Pancreas (tissue), 10 donors: ENCODE data around the gene GPR119. TPM values are rescaled to one million over a fixed set of nuclear protein-coding genes. Genes with fewer than 3 reads are reported as not detected.
"Not testable (repeated sequence)": the region's sequence is repeated elsewhere in the genome, so short reads cannot be mapped to it uniquely, and the experiment has no call there.

ENCODE experiments used
- ATAC-seq, 4 donors: fragments of 200-7000 bp; cut with Tn5 transposase; one replicate each; pipeline versions ENCODE4 v1.8.0 to v1.9.1; 2020; ENCODE audit warnings: mild to moderate bottlenecking in 4 of 4, moderate library complexity in 4 of 4
- DNase-seq, 6 donors: peaks; one replicate each; pipeline ENCODE4 v3.0.0-alpha.2; 2020
- FAIRE-seq: peaks from 2 replicates; lab custom pipeline; 2012; peaks lifted over from hg19 to GRCh38; lab: Jason Lieb, UNC
- H3K27ac ChIP-seq, 4 donors: fragments of 200-600 bp; sonication (generic); 1 replicate in 3 of 4; 2 replicates in 1 of 4; pipeline versions ENCODE4 v1.5.0 to v1.8.0; 2020
- H3K27me3 ChIP-seq, 4 donors: fragments of 200-600 bp; one replicate each; pipeline ENCODE4 v1.8.0; 2021
- H3K36me3 ChIP-seq, 3 donors: fragments of 200-600 bp; sonication (generic) in 1 of 3; one replicate each; pipeline versions ENCODE4 v1.5.0 to v1.8.0; 2020 to 2021
- H3K4me1 ChIP-seq, 3 donors: fragments of 200-600 bp; one replicate each; pipeline ENCODE4 v1.8.0; 2021
- H3K4me3 ChIP-seq, 4 donors: fragments of 200-600 bp; sonication (generic) in 2 of 4; one replicate each; pipeline versions ENCODE4 v1.5.0 to v1.8.0; 2020 to 2021
- H3K9me3 ChIP-seq, 4 donors: fragments of 200-600 bp; one replicate each; pipeline ENCODE4 v1.8.0; 2021
- CTCF ChIP-seq, 4 donors: fragments of 200-600 bp; sonication (generic) in 3 of 4; IDR thresholded peaks; one replicate each; pipeline versions ENCODE4 v1.5.0 to v1.8.0; 2021; ENCODE audit warnings: antibody characterized with exemption in 4 of 4
- WGBS, 2 donors: extraction: QIAGEN DNeasy Blood & Tissue Kit; methylation state at CpG; one replicate each; pipeline ENCODE4 v1.1.7; 2013; 5-methylcytosine and 5-hydroxymethylcytosine counted together
- intact Hi-C, 3 donors: fragments of 100-400 bp; cut with DNase I; formaldehyde crosslinking; loops; one replicate each; pipeline versions ENCODE4 v1.11.1 to v1.14.2; 2022
- polyA plus RNA-seq, 2 donors: library from polyadenylated mRNA; stranded (reverse); fragments of 200-250 nt; gene quantifications; one replicate each; pipeline ENCODE4 v1.2.3, GENCODE V29; 2013
- total RNA-seq, 6 donors: library from RNA; stranded (reverse); fragmentation: NEBNext Ultra II Directional in 4 of 6; extraction: Animal tissue kit (Norgen Biotek cat#: 25700) in 4 of 6; gene quantifications; one replicate each; pipeline versions ENCODE4 v1.2.1 to v1.2.4, GENCODE V29; 2021 to 2023
- donor health status: healthy with polysubstance abuse.
- donor health status: DM: no; HTN: no; CAD: no; lungs with moderate emphysema.
- donor health status: DM: no; HTN: no; CAD: no.
- donor health status: control.
- donor health status: control.
- donor health status: Bipolar disorder and iron deficiency.
- donor health status: DM: yes; HTN: yes; CAD: no.
- donor health status: DM: no; HTN: no; CAD: no.
- donor health status: DM: no; HTN: no; CAD: no.
- donor health status: DM: yes; HTN: yes; CAD: no.

The GPR119 gene
- total and polyA plus RNA-seq, 8 donors = 0.19 to 7.6 (median 1.5) TPM; not detected in 1

- H3K27ac ChIP-seq = no peak overlapping the region
- no peaks in the 10 kb centered on the region for H3K9me3 ChIP-seq
- H3K27me3 ChIP-seq = peaks cover 0 to 12% (median 0%) of the 10 kb centered on the region in 4 donors
- FAIRE-seq (no peak), ATAC-seq (peak in 2 of 4 donors; percentile 40 to 66), DNase-seq (no peak)
- H3K4me1 ChIP-seq = no peaks in the 10 kb centered on the region
- no peaks in the 10 kb centered on the region for H3K36me3 ChIP-seq
- WGBS, 2 donors = 51 to 56% methylated on average over 5 of the region's 5 CpGs
- H3K4me3 ChIP-seq = no peak overlapping the region
- no peak for TF ChIP-seq CTCF (IDR thresholded peaks at IDR 0.05)
- intact Hi-C loops = no loop called here
Measured at GRCh38 chrX:130386408-130386808, 934 bp upstream of the GPR119 start.

GRCh38 chrX:130378024-130378669 lies 7.3 kb downstream of the GPR119 start:
- TF ChIP-seq CTCF (IDR thresholded peaks at IDR 0.05) = no peak
- H3K27me3 ChIP-seq = peaks cover 0 to 8% (median 1%) of the 10 kb centered on the region in 4 donors
- 20 to 36% methylated on average over 5 of the region's 5 CpGs for WGBS, 2 donors
- peak in 2 of 4 donors; percentile 62 to 73 for ATAC-seq
- H3K36me3 ChIP-seq = no peaks in the 10 kb centered on the region
- no peak for DNase-seq
- intact Hi-C loops = no loop called here
- no peaks in the 10 kb centered on the region for H3K9me3 ChIP-seq
- no peaks in the 10 kb centered on the region for H3K4me1 ChIP-seq
- H3K4me3 ChIP-seq = no peak overlapping the region
- no peak overlapping the region for H3K27ac ChIP-seq
- FAIRE-seq = no peak

- DNase-seq = no peak
- ATAC-seq = no peak
- no peak for TF ChIP-seq CTCF (IDR thresholded peaks at IDR 0.05)
- intact Hi-C loops = no loop called here
- no peak overlapping the region for H3K4me3 ChIP-seq
- no peak overlapping the region for H3K27ac ChIP-seq
- no peak for FAIRE-seq
- no peaks in the 10 kb centered on the region for H3K4me1 ChIP-seq
- no peaks in the 10 kb centered on the region for H3K36me3 ChIP-seq
- peaks cover 0 to 3% (median 1%) of the 10 kb centered on the region in 4 donors for H3K27me3 ChIP-seq
- H3K9me3 ChIP-seq = no peaks in the 10 kb centered on the region
Measured at GRCh38 chrX:130376077-130376476, 9.4 kb downstream of the GPR119 start.

GRCh38 chrX:130352050-130352449 lies 33.4 kb downstream of the GPR119 start:
- ATAC-seq, H3K4me3 ChIP-seq, H3K36me3 ChIP-seq, DNase-seq, FAIRE-seq, H3K4me1 ChIP-seq, intact Hi-C loops, H3K27me3 ChIP-seq, H3K27ac ChIP-seq, H3K9me3 ChIP-seq: not testable (repeated sequence)
- WGBS, 2 donors = 70 to 100% methylated on average over 1 of the region's 1 CpG

GRCh38 chrX:130351567-130351966 lies 33.9 kb downstream of the GPR119 start:
- intact Hi-C loops = no loop called here
- Histone ChIP-seq H3K27ac (no peak overlapping the region), H3K4me3 (no peak overlapping the region), H3K4me1 (no peaks in the 10 kb centered on the region), H3K27me3 (no peaks in the 10 kb centered on the region), H3K36me3 (no peaks in the 10 kb centered on the region), H3K9me3 (no peaks in the 10 kb centered on the region)
- no peak for TF ChIP-seq CTCF (IDR thresholded peaks at IDR 0.05)
- DNase-seq (no peak), ATAC-seq (no peak), FAIRE-seq (no peak)
- 81 to 97% methylated on average over 3 of the region's 3 CpGs for WGBS, 2 donors
